ENCODE data around the gene RAI1. TPM values are rescaled to one million over a fixed set of nuclear protein-coding genes. Genes with fewer than 3 reads are reported as not detected.

RAI1 gene
- total RNA-seq, 1 donor, result 9.1 TPM

GRCh38 chr17:17719966-17720543 lies 38.8 kb downstream of the RAI1 start:
- no peak for TF ChIP-seq CTCF (IDR thresholded peaks at IDR 0.05; ENCODE audit: insufficient read depth, low read length)
- no peak overlapping the region for H3K4me3 ChIP-seq (ENCODE audit: low read depth, low read length)
- no peak for DNase-seq (ENCODE audit: low read depth)

GRCh38 chr17:17721140-17721668 lies 39.9 kb downstream of the RAI1 start:
- H3K4me3 ChIP-seq (ENCODE audit: low read depth, low read length), result no peak overlapping the region
- TF ChIP-seq CTCF (IDR thresholded peaks at IDR 0.05; ENCODE audit: insufficient read depth, low read length), result no peak

GRCh38 chr17:17722081-17722905 lies 41.0 kb downstream of the RAI1 start:
- H3K4me3 ChIP-seq (ENCODE audit: low read depth, low read length), result peak overlapping the region; percentile 13
- DNase-seq (ENCODE audit: low read depth), result no peak
- TF ChIP-seq CTCF (IDR thresholded peaks at IDR 0.05; ENCODE audit: insufficient read depth, low read length), result no peak

More at GRCh38 chr17:17721140-17721668, 39.9 kb downstream of the RAI1 start:
- no peak for DNase-seq (ENCODE audit: low read depth)

GRCh38 chr17:17722906-17723353 lies 41.7 kb downstream of the RAI1 start:
- H3K4me3 ChIP-seq (ENCODE audit: low read depth, low read length), result peak overlapping the region; percentile 60
- TF ChIP-seq CTCF (IDR thresholded peaks at IDR 0.05; ENCODE audit: insufficient read depth, low read length), result no peak
- DNase-seq (ENCODE audit: low read depth), result no peak

GRCh38 chr17:17723354-17724261 lies 42.4 kb downstream of the RAI1 start:
- no peak for TF ChIP-seq CTCF (IDR thresholded peaks at IDR 0.05; ENCODE audit: insufficient read depth, low read length)
- DNase-seq (ENCODE audit: low read depth), result peak; percentile 77
- H3K4me3 ChIP-seq (ENCODE audit: low read depth, low read length), result peak overlapping the region; percentile 60

- TF ChIP-seq CTCF (IDR thresholded peaks at IDR 0.05; ENCODE audit: insufficient read depth, low read length), result no peak
- peak overlapping the region; percentile 60 for H3K4me3 ChIP-seq (ENCODE audit: low read depth, low read length)
- peak; percentile 58 for DNase-seq (ENCODE audit: low read depth)
Measured at GRCh38 chr17:17724307-17725010, 43.2 kb downstream of the RAI1 start.

All from fibroblast of the aortic adventitia (primary cell).